Mucosa of stomach (tissue), 1 donor: ENCODE results near the gene MAIP1.
A peak's percentile ranks its signal among the peaks of the same experiment; 100 is the strongest.

Experiments used
- H3K27me3 ChIP-seq: one replicate; pipeline ENCODE4 v1.7.0; 2013; ENCODE audit warnings: mild to moderate bottlenecking, low read length; ENCODE audit not compliant: control insufficient read depth, insufficient read depth
- H3K36me3 ChIP-seq: one replicate; pipeline ENCODE4 v1.7.0; 2013; ENCODE audit warnings: low read length; ENCODE audit not compliant: control insufficient read depth, insufficient read depth
- H3K4me1 ChIP-seq: one replicate; pipeline ENCODE4 v1.7.0; 2013; ENCODE audit warnings: mild to moderate bottlenecking, low read length; ENCODE audit not compliant: control insufficient read depth, insufficient read depth
- H3K4me3 ChIP-seq: one replicate; pipeline ENCODE4 v1.7.0; 2013; ENCODE audit warnings: low read length
- H3K9ac ChIP-seq: one replicate; pipeline ENCODE4 v1.7.0; 2013; ENCODE audit warnings: mild to moderate bottlenecking, low read length, moderate library complexity
- H3K9me3 ChIP-seq: one replicate; pipeline ENCODE4 v1.7.0; 2013; ENCODE audit warnings: mild to moderate bottlenecking, low read length, moderate library complexity; ENCODE audit not compliant: control insufficient read depth
- donor health status: Pancreatic carcinoma.

The MAIP1 gene

GRCh38 chr2:199956062-199956380 is 639 bp downstream of the MAIP1 start:
- no peaks in the 10 kb centered on the region for H3K27me3 ChIP-seq
- no peaks in the 10 kb centered on the region for H3K36me3 ChIP-seq
- peaks cover 9% of the 10 kb centered on the region for H3K4me1 ChIP-seq
- peak overlapping the region; percentile 87 for H3K9ac ChIP-seq
- no peaks in the 10 kb centered on the region for H3K9me3 ChIP-seq
- peak overlapping the region; percentile 91 for H3K4me3 ChIP-seq

- H3K27me3 ChIP-seq = no peaks in the 10 kb centered on the region
- no peak overlapping the region for H3K9ac ChIP-seq
- no peaks in the 10 kb centered on the region for H3K9me3 ChIP-seq
- peaks cover 9% of the 10 kb centered on the region for H3K4me1 ChIP-seq
- H3K36me3 ChIP-seq = no peaks in the 10 kb centered on the region
- no peak overlapping the region for H3K4me3 ChIP-seq
Measured at GRCh38 chr2:199958014-199958413, 2.6 kb downstream of the MAIP1 start.

- H3K36me3 ChIP-seq = no peaks in the 10 kb centered on the region
- no peaks in the 10 kb centered on the region for H3K27me3 ChIP-seq
- no peaks in the 10 kb centered on the region for H3K9me3 ChIP-seq
- no peak overlapping the region for H3K9ac ChIP-seq
- H3K4me1 ChIP-seq = no peaks in the 10 kb centered on the region
- H3K4me3 ChIP-seq = no peak overlapping the region
Measured at GRCh38 chr2:199962203-199962602, 6.8 kb downstream of the MAIP1 start.

- H3K27me3 ChIP-seq = no peaks in the 10 kb centered on the region
- H3K36me3 ChIP-seq = no peaks in the 10 kb centered on the region
- H3K4me3 ChIP-seq = no peak overlapping the region
- no peak overlapping the region for H3K9ac ChIP-seq
- no peaks in the 10 kb centered on the region for H3K4me1 ChIP-seq
- H3K9me3 ChIP-seq = no peaks in the 10 kb centered on the region
Measured at GRCh38 chr2:199966405-199966804, 11.0 kb downstream of the MAIP1 start.

- Histone ChIP-seq H3K9ac (no peak overlapping the region), H3K4me1 (no peaks in the 10 kb centered on the region)
Measured at GRCh38 chr2:199966976-199967375, 11.6 kb downstream of the MAIP1 start.

GRCh38 chr2:199968126-199968525 is 12.7 kb downstream of the MAIP1 start:
- H3K4me1 ChIP-seq = no peaks in the 10 kb centered on the region
- H3K9ac ChIP-seq = no peak overlapping the region
- no peaks in the 10 kb centered on the region for H3K9me3 ChIP-seq
- H3K36me3 ChIP-seq = no peaks in the 10 kb centered on the region
- H3K27me3 ChIP-seq = no peaks in the 10 kb centered on the region
- H3K4me3 ChIP-seq = no peak overlapping the region

More at GRCh38 chr2:199966976-199967375, 11.6 kb downstream of the MAIP1 start:
- Histone ChIP-seq H3K9me3 (no peaks in the 10 kb centered on the region), H3K4me3 (no peak overlapping the region), H3K36me3 (no peaks in the 10 kb centered on the region), H3K27me3 (no peaks in the 10 kb centered on the region)

GRCh38 chr2:199972088-199972626 is 16.8 kb downstream of the MAIP1 start:
- Histone ChIP-seq H3K4me1 (no peaks in the 10 kb centered on the region), H3K27me3 (no peaks in the 10 kb centered on the region), H3K9ac (no peak overlapping the region), H3K36me3 (no peaks in the 10 kb centered on the region), H3K9me3 (no peaks in the 10 kb centered on the region), H3K4me3 (no peak overlapping the region)

GRCh38 chr2:199973703-199974102 is 18.3 kb downstream of the MAIP1 start:
- Histone ChIP-seq H3K4me3 (no peak overlapping the region), H3K9ac (no peak overlapping the region), H3K9me3 (no peaks in the 10 kb centered on the region), H3K27me3 (no peaks in the 10 kb centered on the region), H3K4me1 (peaks cover 6% of the 10 kb centered on the region), H3K36me3 (no peaks in the 10 kb centered on the region)

GRCh38 chr2:199975273-199975895 is 20.0 kb downstream of the MAIP1 start:
- Histone ChIP-seq H3K9me3 (no peaks in the 10 kb centered on the region), H3K9ac (no peak overlapping the region), H3K4me3 (no peak overlapping the region), H3K4me1 (peaks cover 12% of the 10 kb centered on the region), H3K27me3 (no peaks in the 10 kb centered on the region), H3K36me3 (no peaks in the 10 kb centered on the region)

GRCh38 chr2:199977984-199978415 is 22.6 kb downstream of the MAIP1 start:
- H3K27me3 ChIP-seq = no peaks in the 10 kb centered on the region
- H3K36me3 ChIP-seq = no peaks in the 10 kb centered on the region
- H3K9ac ChIP-seq = no peak overlapping the region
- no peak overlapping the region for H3K4me3 ChIP-seq
- H3K4me1 ChIP-seq = peaks cover 12% of the 10 kb centered on the region
- H3K9me3 ChIP-seq = no peaks in the 10 kb centered on the region

- Histone ChIP-seq H3K27me3 (no peaks in the 10 kb centered on the region), H3K36me3 (no peaks in the 10 kb centered on the region), H3K4me1 (peaks cover 12% of the 10 kb centered on the region), H3K9ac (no peak overlapping the region), H3K4me3 (no peak overlapping the region), H3K9me3 (no peaks in the 10 kb centered on the region)
Measured at GRCh38 chr2:199979398-199979797, 24.0 kb downstream of the MAIP1 start.

- Histone ChIP-seq H3K27me3 (no peaks in the 10 kb centered on the region), H3K9me3 (no peaks in the 10 kb centered on the region), H3K4me3 (no peak overlapping the region), H3K4me1 (peaks cover 12% of the 10 kb centered on the region), H3K9ac (no peak overlapping the region), H3K36me3 (no peaks in the 10 kb centered on the region)
Measured at GRCh38 chr2:199979832-199980628, 24.6 kb downstream of the MAIP1 start.
